GM12874 (cell line): ENCODE data around the gene ERC1.

Experiments used
- CTCF ChIP-seq: IDR thresholded peaks from 2 replicates; pipeline ENCODE4 v1.5.1; 2011; ENCODE audit warnings: low read depth, mild to moderate bottlenecking, control low read depth, low read length, moderate library complexity; ENCODE audit not compliant: insufficient read depth

ERC1 gene

DNA sequence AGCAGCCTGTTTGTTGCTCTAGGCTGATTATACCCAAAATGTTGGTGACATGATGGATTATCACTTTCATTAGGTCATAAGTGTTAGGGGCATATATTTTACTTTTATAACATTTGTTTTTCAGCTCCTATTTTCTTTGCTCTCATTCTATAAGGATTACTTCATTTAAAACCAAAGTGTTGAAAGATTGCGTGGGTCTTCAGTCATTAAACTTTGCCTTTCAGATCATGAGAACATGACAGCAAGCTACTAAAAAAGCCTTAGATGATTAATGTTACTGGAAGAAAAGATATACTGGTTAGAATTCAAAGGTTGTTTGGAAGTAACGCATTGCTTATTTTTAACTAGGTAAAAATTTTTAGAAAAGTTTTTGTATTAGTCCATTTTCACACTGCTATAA lies 156.8 kb downstream of the ERC1 start:
- TF ChIP-seq CTCF = no peak

- no peak for TF ChIP-seq CTCF
Observed at GRCh38 chr12:1157046-1157445, 166.0 kb downstream of the ERC1 start.

DNA sequence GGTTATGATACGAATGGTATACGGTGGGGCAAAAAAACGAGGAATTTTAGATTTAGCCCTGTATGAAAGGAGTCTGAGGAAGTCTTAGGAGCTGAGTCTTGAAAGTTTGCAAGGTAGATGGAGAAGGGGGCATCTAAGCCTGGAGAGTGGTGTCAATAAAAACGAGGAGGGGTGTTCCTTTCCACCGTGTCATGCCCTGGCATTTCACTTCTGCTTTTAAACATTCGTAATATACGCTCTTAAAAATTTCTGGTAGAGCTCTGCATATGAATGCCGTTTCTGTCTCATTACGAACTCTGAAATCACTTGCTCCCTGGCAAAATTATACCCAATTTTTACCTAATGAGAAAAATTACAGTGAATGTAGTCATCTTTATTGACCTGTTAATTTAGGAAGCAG lies 170.2 kb downstream of the ERC1 start:
- no peak for TF ChIP-seq CTCF

DNA sequence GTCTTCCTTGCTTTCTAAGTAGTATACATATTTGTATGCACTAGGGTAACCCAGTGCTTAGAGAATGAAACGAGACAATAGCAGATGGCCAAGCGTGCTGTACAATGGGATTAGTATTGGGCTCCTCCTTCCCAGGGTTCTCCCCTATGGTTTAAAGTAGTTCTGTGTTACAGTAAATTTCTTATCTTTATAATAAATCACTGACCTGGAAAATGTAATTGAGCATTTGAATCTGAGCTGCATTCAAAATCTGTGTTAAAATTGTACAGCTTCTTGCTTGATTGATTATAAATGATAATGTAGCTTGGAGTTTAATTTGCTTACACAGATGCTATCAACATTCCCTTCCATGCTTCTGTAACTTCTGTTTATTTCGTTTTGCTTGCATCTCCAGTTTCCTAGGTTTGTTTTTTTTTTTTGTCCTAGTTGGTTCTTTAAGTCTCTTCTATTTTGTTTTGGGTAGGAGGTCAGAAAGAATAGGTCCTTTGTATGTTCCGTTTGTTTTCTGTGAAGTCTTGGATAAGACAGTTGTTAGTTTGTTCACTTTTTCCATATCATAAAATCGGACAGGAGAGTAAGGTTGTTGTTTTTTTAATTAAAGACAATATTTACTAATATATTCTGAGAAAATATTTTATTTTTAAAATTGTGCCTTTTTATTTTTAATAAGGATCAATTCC lies 171.2 kb downstream of the ERC1 start:
- no peak for TF ChIP-seq CTCF

DNA sequence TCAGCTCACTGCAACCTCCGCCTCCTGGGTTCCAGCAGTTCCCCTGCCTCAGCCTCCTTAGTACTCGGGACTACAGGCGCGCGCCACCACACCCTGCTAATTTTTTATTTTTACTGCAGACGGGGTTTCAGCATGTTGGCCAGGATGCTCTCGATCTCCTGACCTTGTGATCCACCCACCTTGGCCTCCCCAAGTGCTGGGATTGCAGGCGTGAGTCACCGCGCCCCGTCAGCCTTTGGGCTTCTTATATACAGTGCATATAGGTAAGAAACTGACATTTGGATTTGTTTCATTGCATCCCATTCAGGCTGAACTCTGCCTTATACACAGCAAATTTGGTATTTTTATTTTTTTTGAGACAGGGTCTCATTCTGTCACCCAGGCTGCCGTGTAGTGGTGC lies 176.8 kb downstream of the ERC1 start:
- TF ChIP-seq CTCF = no peak

DNA sequence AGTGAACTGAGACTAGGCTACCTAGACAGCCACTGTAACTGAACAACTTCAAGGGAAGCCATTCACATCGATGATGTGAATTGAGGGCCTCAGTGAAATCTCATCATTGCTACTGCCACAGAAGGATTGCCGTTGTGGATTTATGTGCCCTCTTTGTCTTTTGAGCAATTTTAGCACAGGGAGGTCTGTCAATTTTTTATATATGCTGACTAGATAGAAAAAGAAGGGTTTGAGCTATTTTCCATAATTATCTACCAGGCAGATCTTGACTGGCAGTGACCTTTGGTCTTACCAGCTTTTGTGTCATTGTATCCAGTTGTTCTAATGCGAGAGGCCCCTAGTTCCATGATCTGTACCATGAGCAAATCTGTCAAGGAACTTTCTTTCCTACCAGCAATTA lies 179.4 kb downstream of the ERC1 start:
- no peak for TF ChIP-seq CTCF

- TF ChIP-seq CTCF = no peak
Observed at GRCh38 chr12:1171657-1172408, 180.8 kb downstream of the ERC1 start.
